Loucy (cell line): Measurements from ENCODE around the gene FA2H.

Source experiments
- H2AFZ ChIP-seq: fragments of 200-600 bp; sonication (generic); 2 replicates; pipeline ENCODE4 v1.6.0; 2016; ENCODE audit warnings: antibody characterized with exemption, mild to moderate bottlenecking, low read length, moderate library complexity
- H3F3A ChIP-seq: fragments of 200-600 bp; 2 replicates; pipeline ENCODE4 v1.6.0; 2016; ENCODE audit warnings: antibody characterized with exemption, low read depth, mild to moderate bottlenecking
- H3K27me3 ChIP-seq: fragments of 200-600 bp; sonication (generic); 2 replicates; pipeline ENCODE4 v1.6.1; 2014; ENCODE audit warnings: low read length, mild to moderate bottlenecking; ENCODE audit not compliant: insufficient read depth, poor library complexity, severe bottlenecking
- H3K36me3 ChIP-seq: fragments of 200-600 bp; sonication (generic); 2 replicates; pipeline ENCODE4 v1.6.1; 2016; ENCODE audit warnings: low read length; ENCODE audit not compliant: insufficient read depth
- H3K4me1 ChIP-seq: fragments of 200-600 bp; sonication (generic); 2 replicates; pipeline ENCODE4 v1.5.1; 2014; ENCODE audit warnings: low read length, mild to moderate bottlenecking; ENCODE audit not compliant: insufficient read depth, poor library complexity, severe bottlenecking
- H3K4me2 ChIP-seq: fragments of 200-600 bp; sonication (generic); 2 replicates; pipeline ENCODE4 v1.6.0; 2014; ENCODE audit warnings: antibody characterized with exemption, low read length, low read depth, mild to moderate bottlenecking; ENCODE audit not compliant: poor library complexity, severe bottlenecking
- H3K4me3 ChIP-seq: fragments of 200-600 bp; sonication (generic); 2 replicates; pipeline ENCODE4 v1.5.1; 2014; ENCODE audit warnings: low read length, mild to moderate bottlenecking, mixed read lengths; ENCODE audit not compliant: poor library complexity, severe bottlenecking
- H3K79me2 ChIP-seq: fragments of 200-600 bp; sonication (generic); 2 replicates; pipeline ENCODE4 v1.6.1; 2014; ENCODE audit warnings: low read length; ENCODE audit not compliant: insufficient read depth
- H3K9ac ChIP-seq: fragments of 200-600 bp; sonication (generic); 2 replicates; pipeline ENCODE4 v1.6.0; 2014; ENCODE audit warnings: mild to moderate bottlenecking, low read depth, low read length, moderate library complexity; ENCODE audit not compliant: poor library complexity, severe bottlenecking
- H3K9me2 ChIP-seq: fragments of 200-600 bp; sonication (generic); replicated peaks from 2 replicates; pipeline ENCODE4 v1.6.1; 2016; ENCODE audit warnings: low read depth, low read length, mixed read lengths
- H3K9me3 ChIP-seq: fragments of 200-600 bp; sonication (generic); 2 replicates; pipeline ENCODE4 v1.6.1; 2014; ENCODE audit warnings: mild to moderate bottlenecking, antibody characterized with exemption, low read length, low read depth; ENCODE audit not compliant: insufficient read depth
- H4K20me1 ChIP-seq: fragments of 200-600 bp; sonication (generic); 2 replicates; pipeline ENCODE4 v1.6.0; 2014; ENCODE audit warnings: antibody characterized with exemption, low read length, mild to moderate bottlenecking; ENCODE audit not compliant: insufficient read depth, poor library complexity, severe bottlenecking
- CTCF ChIP-seq: fragments of 200-600 bp; sonication (generic); conservative IDR thresholded peaks from 2 replicates; pipeline ENCODE4 v1.5.1; 2014; ENCODE audit warnings: mild to moderate bottlenecking, antibody characterized with exemption, low read length
- EZH2phosphoT487 ChIP-seq: fragments of 200-600 bp; IDR thresholded peaks from 2 replicates; pipeline ENCODE4 v1.6.1; 2018; ENCODE audit warnings: antibody characterized with exemption, mild to moderate bottlenecking, moderate library complexity, borderline replicate concordance

FA2H gene

GRCh38 chr16:74727903-74728302, 46.7 kb downstream of the FA2H start:
- no peak for TF ChIP-seq CTCF
- H4K20me1 ChIP-seq: no peaks in the 10 kb centered on the region

DNA sequence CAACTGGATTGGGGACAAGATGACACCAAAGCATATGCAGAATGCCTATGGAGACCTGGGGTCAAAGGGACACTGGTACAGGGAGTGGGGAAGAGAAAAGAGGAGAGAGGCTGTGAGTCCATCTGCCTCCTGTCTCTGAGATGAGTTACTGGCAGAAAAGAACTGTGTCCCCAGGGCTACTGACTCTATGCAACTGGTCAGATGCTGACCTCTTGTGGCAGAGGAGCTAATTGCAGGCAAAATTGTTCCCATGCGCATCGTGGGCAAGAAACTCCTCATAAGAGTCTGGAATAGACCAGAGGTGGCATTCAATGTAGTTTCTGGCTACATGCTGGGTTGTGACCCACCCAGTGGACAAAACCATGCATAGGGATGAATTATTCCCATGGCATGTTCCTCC, 47.9 kb downstream of the FA2H start:
- H3K9ac ChIP-seq: no peak overlapping the region
- H4K20me1 ChIP-seq: no peaks in the 10 kb centered on the region
- H3K9me3 ChIP-seq: peaks cover 4% of the 10 kb centered on the region; the same call in 1 of the 2 replicates
- H3K79me2 ChIP-seq: no peaks in the 10 kb centered on the region
- TF ChIP-seq CTCF: peak; percentile 65
- no peak for TF ChIP-seq EZH2phosphoT487
- no peaks in the 10 kb centered on the region for H3K36me3 ChIP-seq
- no peak overlapping the region for H3K4me3 ChIP-seq
- no peak overlapping the region for H3K4me2 ChIP-seq
- peaks cover 18% of the 10 kb centered on the region for H3K4me1 ChIP-seq
- H2AFZ ChIP-seq: no peak overlapping the region
- H3F3A ChIP-seq: no peaks in the 10 kb centered on the region
- no peaks in the 10 kb centered on the region for H3K9me2 ChIP-seq
- no peaks in the 10 kb centered on the region for H3K27me3 ChIP-seq

More at GRCh38 chr16:74727903-74728302, 46.7 kb downstream of the FA2H start:
- Histone ChIP-seq H3K27me3 (no peaks in the 10 kb centered on the region), H3F3A (no peaks in the 10 kb centered on the region), H3K36me3 (no peaks in the 10 kb centered on the region), H3K4me3 (no peak overlapping the region), H3K4me2 (no peak overlapping the region), H2AFZ (no peak overlapping the region), H3K9me3 (peaks cover 4% of the 10 kb centered on the region; the same call in 1 of the 2 replicates), H3K79me2 (no peaks in the 10 kb centered on the region), H3K4me1 (peaks cover 18% of the 10 kb centered on the region), H3K9me2 (no peaks in the 10 kb centered on the region), H3K9ac (no peak overlapping the region)

GRCh38 chr16:74725651-74726455, 48.8 kb downstream of the FA2H start:
- Histone ChIP-seq H3K79me2 (no peaks in the 10 kb centered on the region), H3K9me3 (peaks cover 4% of the 10 kb centered on the region; the same call in 1 of the 2 replicates), H3K9ac (no peak overlapping the region), H3K36me3 (no peaks in the 10 kb centered on the region), H3K4me3 (no peak overlapping the region), H3K9me2 (no peaks in the 10 kb centered on the region), H4K20me1 (no peaks in the 10 kb centered on the region), H3K27me3 (no peaks in the 10 kb centered on the region), H3K4me1 (peaks cover 18% of the 10 kb centered on the region), H3F3A (no peaks in the 10 kb centered on the region), H2AFZ (no peak overlapping the region), H3K4me2 (no peak overlapping the region)
- TF ChIP-seq CTCF: no peak
- TF ChIP-seq EZH2phosphoT487: no peak
